Smooth muscle cell (in vitro differentiated cells): Measurements from ENCODE around the gene CDH22. TPM values are rescaled to one million over a fixed set of nuclear protein-coding genes. Genes with fewer than 3 reads are reported as not detected.

Source experiments
- DNase-seq: peaks from one replicate; lab custom pipeline; 2025; ENCODE audit not compliant: unreplicated experiment; lab: John Stamatoyannopoulos, UW
- H2AFZ ChIP-seq: fragments of 200-600 bp; sonication (generic); 2 replicates; pipeline ENCODE4 v1.6.0; 2016; ENCODE audit warnings: antibody characterized with exemption, low read depth, mild to moderate bottlenecking
- H3F3A ChIP-seq: fragments of 200-600 bp; sonication (generic); 2 replicates; pipeline ENCODE4 v1.6.0; 2017; ENCODE audit warnings: antibody characterized with exemption, low read depth
- H3K27ac ChIP-seq: fragments of 200-600 bp; sonication (generic); 2 replicates; pipeline ENCODE4 v1.5.1; 2016; ENCODE audit warnings: low read depth, mild to moderate bottlenecking
- H3K27me3 ChIP-seq: fragments of 200-600 bp; sonication (generic); 2 replicates; pipeline ENCODE4 v1.6.1; 2016; ENCODE audit warnings: low read depth, mild to moderate bottlenecking
- H3K36me3 ChIP-seq: fragments of 200-600 bp; sonication (generic); 2 replicates; pipeline ENCODE4 v1.5.1; 2016; ENCODE audit warnings: low read depth
- H3K4me1 ChIP-seq: fragments of 200-600 bp; sonication (generic); 2 replicates; pipeline ENCODE4 v1.5.1; 2016; ENCODE audit warnings: low read depth
- H3K4me2 ChIP-seq: fragments of 200-600 bp; sonication (generic); 2 replicates; pipeline ENCODE4 v1.6.0; 2016; ENCODE audit warnings: mild to moderate bottlenecking
- H3K4me3 ChIP-seq: fragments of 200-600 bp; sonication (generic); 2 replicates; pipeline ENCODE4 v1.5.1; 2016; ENCODE audit warnings: mild to moderate bottlenecking
- H3K79me2 ChIP-seq: fragments of 200-600 bp; sonication (generic); 2 replicates; pipeline ENCODE4 v1.6.0; 2016; ENCODE audit warnings: low read depth, mild to moderate bottlenecking
- H3K9ac ChIP-seq: fragments of 200-600 bp; sonication (generic); 2 replicates; pipeline ENCODE4 v1.6.0; 2016; ENCODE audit warnings: low read depth
- H3K9me3 ChIP-seq: fragments of 200-600 bp; sonication (generic); replicated peaks from 2 replicates; pipeline ENCODE4 v1.5.1; 2016; ENCODE audit warnings: low read depth
- H4K20me1 ChIP-seq: fragments of 200-600 bp; sonication (generic); 2 replicates; pipeline ENCODE4 v1.6.0; 2016; ENCODE audit warnings: low read depth
- CTCF ChIP-seq: fragments of 200-600 bp; sonication (generic); IDR thresholded peaks from 2 replicates; pipeline ENCODE4 v1.5.1; 2017; ENCODE audit warnings: borderline replicate concordance, mild to moderate bottlenecking, antibody characterized with exemption; ENCODE audit not compliant: insufficient read depth, poor library complexity, severe bottlenecking
- WGBS: methylation state at CpG from one replicate; pipeline ENCODE4 v1.1.7; 2016; ENCODE audit warnings: low lambda C conversion rate; 5-methylcytosine and 5-hydroxymethylcytosine counted together
- polyA plus RNA-seq: library from polyadenylated mRNA; unstranded; fragments of >200 nt; fragmentation: Nextera tagmentation; extraction: Ambion mirVana; gene quantifications from 2 replicates; pipeline ENCODE4 v1.2.1, GENCODE V29; 2016
- total RNA-seq: library from RNA; depleted of rRNA; stranded (reverse); fragments of >200 nt; gene quantifications from 2 replicates; pipeline ENCODE4 v1.2.3, GENCODE V29; 2014

CDH22 gene
- total and polyA plus RNA-seq, 2 experiments from 2014 or later = not detected

- 79% methylated on average over 8 of the region's 8 CpGs for WGBS
- H3K4me3 ChIP-seq = no peak overlapping the region
- H3K79me2 ChIP-seq = no peaks in the 10 kb centered on the region
- H3K4me1 ChIP-seq = peaks cover 8% of the 10 kb centered on the region
- H4K20me1 ChIP-seq = no peaks in the 10 kb centered on the region
- H3K9ac ChIP-seq = no peak overlapping the region
- H3F3A ChIP-seq = no peaks in the 10 kb centered on the region
- no peaks in the 10 kb centered on the region for H3K9me3 ChIP-seq
- H3K27me3 ChIP-seq = peaks cover 10% of the 10 kb centered on the region
- no peaks in the 10 kb centered on the region for H3K36me3 ChIP-seq
- H3K4me2 ChIP-seq = no peak overlapping the region
- H2AFZ ChIP-seq = no peak overlapping the region
- no peak overlapping the region for H3K27ac ChIP-seq
- DNase-seq = no peak
- no peak for TF ChIP-seq CTCF
Measured at GRCh38 chr20:46333161-46333991, 25.1 kb upstream of the CDH22 start.

- 73% methylated on average over 11 of the region's 12 CpGs for WGBS
- no peaks in the 10 kb centered on the region for H3K79me2 ChIP-seq
- H3K4me1 ChIP-seq = peaks cover 8% of the 10 kb centered on the region
- no peak for DNase-seq
- no peak for TF ChIP-seq CTCF
- no peak overlapping the region for H3K4me2 ChIP-seq
- no peaks in the 10 kb centered on the region for H3K36me3 ChIP-seq
- H3K9me3 ChIP-seq = no peaks in the 10 kb centered on the region
- H3K27me3 ChIP-seq = peaks cover 8% of the 10 kb centered on the region
- no peak overlapping the region for H2AFZ ChIP-seq
- no peak overlapping the region for H3K27ac ChIP-seq
- no peak overlapping the region for H3K9ac ChIP-seq
- H3K4me3 ChIP-seq = no peak overlapping the region
- no peaks in the 10 kb centered on the region for H3F3A ChIP-seq
- no peaks in the 10 kb centered on the region for H4K20me1 ChIP-seq
Measured at GRCh38 chr20:46332373-46333160, 24.3 kb upstream of the CDH22 start.

- no peaks in the 10 kb centered on the region for H3F3A ChIP-seq
- H3K4me3 ChIP-seq = no peak overlapping the region
- H3K79me2 ChIP-seq = no peaks in the 10 kb centered on the region
- no peak overlapping the region for H3K27ac ChIP-seq
- peaks cover 8% of the 10 kb centered on the region for H3K4me1 ChIP-seq
- H3K27me3 ChIP-seq = peaks cover 8% of the 10 kb centered on the region
- no peaks in the 10 kb centered on the region for H4K20me1 ChIP-seq
- H2AFZ ChIP-seq = no peak overlapping the region
- no peak for TF ChIP-seq CTCF
- no peak overlapping the region for H3K4me2 ChIP-seq
- H3K36me3 ChIP-seq = no peaks in the 10 kb centered on the region
- WGBS = 83% methylated on average over 13 of the region's 13 CpGs
- H3K9ac ChIP-seq = no peak overlapping the region
- no peak for DNase-seq
- H3K9me3 ChIP-seq = no peaks in the 10 kb centered on the region
Measured at GRCh38 chr20:46331611-46332361, 23.5 kb upstream of the CDH22 start.
